Ishikawa (cell line): Measurements from ENCODE around the gene XRCC4.

Experiments
- CEBPB ChIP-seq: IDR thresholded peaks from 2 replicates; pipeline ENCODE4 v1.6.1; 2012
- CREB1 ChIP-seq: IDR thresholded peaks from 2 replicates; pipeline ENCODE4 v1.6.1; 2012; ENCODE audit warnings: low read depth
- EGR1 ChIP-seq: IDR thresholded peaks from 2 replicates; pipeline ENCODE4 v1.6.1; 2012
- EP300 ChIP-seq: IDR thresholded peaks from 2 replicates; pipeline ENCODE4 v1.6.1; 2012; ENCODE audit warnings: borderline replicate concordance
- FOXM1 ChIP-seq: IDR thresholded peaks from 2 replicates; pipeline ENCODE4 v1.6.1; 2012; ENCODE audit warnings: low read depth, borderline replicate concordance
- NFIC ChIP-seq: IDR thresholded peaks from 2 replicates; pipeline ENCODE4 v1.6.1; 2012
- RAD21 ChIP-seq: IDR thresholded peaks from 2 replicates; pipeline ENCODE4 v1.6.1; 2012; ENCODE audit warnings: low read depth
- TAF1 ChIP-seq: IDR thresholded peaks from 2 replicates; pipeline ENCODE4 v1.6.1; 2012; ENCODE audit warnings: low read depth, mild to moderate bottlenecking
- TCF12 ChIP-seq: IDR thresholded peaks from 2 replicates; pipeline ENCODE4 v1.6.1; 2012; ENCODE audit warnings: low read depth
- TEAD4 ChIP-seq: IDR thresholded peaks from 2 replicates; pipeline ENCODE4 v1.6.1; 2012
- YY1 ChIP-seq: IDR thresholded peaks from 2 replicates; pipeline ENCODE4 v1.6.1; 2012; ENCODE audit warnings: low read depth
- ZBTB7A ChIP-seq: IDR thresholded peaks from 2 replicates; pipeline ENCODE4 v1.6.1; 2012; ENCODE audit warnings: low read depth
- TF ChIP-seq, protein P1 (sequence below): IDR thresholded peaks from 2 replicates; pipeline ENCODE4 v1.6.1; 2012
- TF ChIP-seq, protein P2 (sequence below): IDR thresholded peaks from 2 replicates; pipeline ENCODE4 v1.6.1; 2012
- TF ChIP-seq, protein P3 (sequence below): IDR thresholded peaks from 2 replicates; pipeline ENCODE4 v1.6.1; 2012; ENCODE audit warnings: low read depth, mild to moderate bottlenecking

Gene XRCC4

DNA sequence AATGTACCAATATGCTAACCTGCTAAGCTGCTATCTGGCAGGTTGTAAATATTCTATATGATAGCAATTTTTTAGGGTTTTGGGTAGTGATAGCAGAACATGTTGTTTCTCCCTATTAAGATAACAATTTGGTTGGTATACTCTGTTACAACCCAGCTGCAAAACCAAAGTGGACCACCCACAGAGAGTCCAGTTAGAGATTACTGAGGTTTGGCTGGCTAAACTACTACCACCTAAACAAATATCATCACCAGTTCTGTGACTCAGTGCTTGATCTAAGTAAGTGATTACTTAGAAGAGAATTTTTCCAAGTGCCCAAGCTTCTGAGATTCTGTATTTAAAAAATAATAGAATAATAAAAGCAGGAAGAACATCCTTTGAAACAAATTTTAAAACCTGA, 72.3 kb downstream of the XRCC4 start:
- TF ChIP-seq EP300 (no peak), NFIC (no peak), YY1 (no peak), CREB1 (no peak), TEAD4 (no peak), CEBPB (no peak), TCF12 (no peak), EGR1 (no peak), TAF1 (no peak)
- TF ChIP-seq, protein P1, sequence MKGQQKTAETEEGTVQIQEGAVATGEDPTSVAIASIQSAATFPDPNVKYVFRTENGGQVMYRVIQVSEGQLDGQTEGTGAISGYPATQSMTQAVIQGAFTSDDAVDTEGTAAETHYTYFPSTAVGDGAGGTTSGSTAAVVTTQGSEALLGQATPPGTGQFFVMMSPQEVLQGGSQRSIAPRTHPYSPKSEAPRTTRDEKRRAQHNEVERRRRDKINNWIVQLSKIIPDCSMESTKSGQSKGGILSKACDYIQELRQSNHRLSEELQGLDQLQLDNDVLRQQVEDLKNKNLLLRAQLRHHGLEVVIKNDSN: no peak
- TF ChIP-seq, protein P2, sequence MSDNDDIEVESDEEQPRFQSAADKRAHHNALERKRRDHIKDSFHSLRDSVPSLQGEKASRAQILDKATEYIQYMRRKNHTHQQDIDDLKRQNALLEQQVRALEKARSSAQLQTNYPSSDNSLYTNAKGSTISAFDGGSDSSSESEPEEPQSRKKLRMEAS: no peak

DNA sequence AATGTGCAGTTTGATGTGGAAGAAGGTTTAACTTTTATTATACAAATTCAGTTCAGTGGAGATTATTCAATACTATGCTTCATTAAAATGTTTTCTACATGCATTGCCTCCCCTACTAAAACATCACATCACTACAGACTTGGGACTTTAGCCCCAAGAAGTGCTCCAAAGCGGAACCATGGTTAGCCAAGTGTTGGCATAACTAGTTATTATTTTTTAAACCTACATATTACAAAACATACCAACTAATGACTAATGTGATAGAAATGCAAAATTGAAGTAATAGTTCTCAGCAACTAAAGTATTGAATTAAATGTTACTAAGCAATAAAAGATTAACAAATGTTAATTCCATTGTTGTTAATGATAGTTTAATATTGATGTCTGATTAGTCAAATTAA, 74.5 kb downstream of the XRCC4 start:
- no peak for TF ChIP-seq EGR1
- TF ChIP-seq, protein P1: no peak
- no peak for TF ChIP-seq EP300
- TF ChIP-seq, protein P2: no peak
- TF ChIP-seq TCF12: no peak
- TF ChIP-seq ZBTB7A: no peak
- no peak for TF ChIP-seq FOXM1
- no peak for TF ChIP-seq TEAD4
- no peak for TF ChIP-seq CREB1
- no peak for TF ChIP-seq TAF1
- no peak for TF ChIP-seq NFIC
- TF ChIP-seq, protein P3, sequence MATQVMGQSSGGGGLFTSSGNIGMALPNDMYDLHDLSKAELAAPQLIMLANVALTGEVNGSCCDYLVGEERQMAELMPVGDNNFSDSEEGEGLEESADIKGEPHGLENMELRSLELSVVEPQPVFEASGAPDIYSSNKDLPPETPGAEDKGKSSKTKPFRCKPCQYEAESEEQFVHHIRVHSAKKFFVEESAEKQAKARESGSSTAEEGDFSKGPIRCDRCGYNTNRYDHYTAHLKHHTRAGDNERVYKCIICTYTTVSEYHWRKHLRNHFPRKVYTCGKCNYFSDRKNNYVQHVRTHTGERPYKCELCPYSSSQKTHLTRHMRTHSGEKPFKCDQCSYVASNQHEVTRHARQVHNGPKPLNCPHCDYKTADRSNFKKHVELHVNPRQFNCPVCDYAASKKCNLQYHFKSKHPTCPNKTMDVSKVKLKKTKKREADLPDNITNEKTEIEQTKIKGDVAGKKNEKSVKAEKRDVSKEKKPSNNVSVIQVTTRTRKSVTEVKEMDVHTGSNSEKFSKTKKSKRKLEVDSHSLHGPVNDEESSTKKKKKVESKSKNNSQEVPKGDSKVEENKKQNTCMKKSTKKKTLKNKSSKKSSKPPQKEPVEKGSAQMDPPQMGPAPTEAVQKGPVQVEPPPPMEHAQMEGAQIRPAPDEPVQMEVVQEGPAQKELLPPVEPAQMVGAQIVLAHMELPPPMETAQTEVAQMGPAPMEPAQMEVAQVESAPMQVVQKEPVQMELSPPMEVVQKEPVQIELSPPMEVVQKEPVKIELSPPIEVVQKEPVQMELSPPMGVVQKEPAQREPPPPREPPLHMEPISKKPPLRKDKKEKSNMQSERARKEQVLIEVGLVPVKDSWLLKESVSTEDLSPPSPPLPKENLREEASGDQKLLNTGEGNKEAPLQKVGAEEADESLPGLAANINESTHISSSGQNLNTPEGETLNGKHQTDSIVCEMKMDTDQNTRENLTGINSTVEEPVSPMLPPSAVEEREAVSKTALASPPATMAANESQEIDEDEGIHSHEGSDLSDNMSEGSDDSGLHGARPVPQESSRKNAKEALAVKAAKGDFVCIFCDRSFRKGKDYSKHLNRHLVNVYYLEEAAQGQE: no peak
- TF ChIP-seq CEBPB: no peak
- no peak for TF ChIP-seq RAD21
- no peak for TF ChIP-seq YY1

DNA sequence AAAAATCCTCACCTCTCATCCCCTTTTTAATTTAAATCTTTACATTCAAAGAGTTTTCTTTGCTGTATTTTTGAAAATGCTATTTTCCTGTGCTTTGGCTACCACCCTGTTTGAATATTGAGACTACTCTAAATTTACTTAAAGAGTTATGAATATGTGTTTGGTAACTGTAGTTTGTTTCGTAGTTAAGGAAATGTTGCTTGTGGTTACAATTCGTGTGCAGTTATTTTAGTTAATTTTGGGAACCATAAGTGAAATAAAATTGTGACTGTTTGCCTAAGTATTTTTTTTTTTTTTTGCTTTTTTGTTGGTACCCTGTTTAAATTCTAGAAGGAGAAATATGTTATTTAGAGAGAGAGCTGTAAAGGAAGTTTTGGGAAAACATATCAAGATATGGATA, 78.7 kb downstream of the XRCC4 start:
- TF ChIP-seq RAD21 (no peak), FOXM1 (no peak), YY1 (no peak), TCF12 (no peak)

DNA sequence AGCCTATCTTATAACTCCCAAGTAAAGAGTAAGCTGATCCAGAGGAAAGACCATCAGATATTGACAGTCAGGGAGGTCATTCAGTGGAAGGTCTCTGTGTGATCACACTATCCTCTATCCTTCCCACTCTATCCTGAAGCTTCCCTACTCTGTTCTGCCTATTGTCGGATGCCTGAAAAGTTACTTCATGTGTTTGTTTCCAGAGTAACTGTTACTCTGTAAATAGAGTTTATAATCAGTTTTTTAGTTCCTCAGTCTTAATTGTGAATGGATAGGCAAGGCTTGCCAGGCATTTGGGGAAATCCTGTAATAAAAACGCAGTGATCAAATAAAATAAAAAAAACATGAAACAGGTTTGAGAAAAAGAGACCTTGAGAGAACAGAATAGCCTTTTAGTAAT, 79.8 kb downstream of the XRCC4 start:
- TF ChIP-seq TAF1 (no peak), ZBTB7A (no peak), FOXM1 (no peak), RAD21 (no peak), TEAD4 (no peak), TCF12 (no peak), EP300 (no peak)
- TF ChIP-seq, protein P1: no peak
- TF ChIP-seq, protein P2: no peak

DNA sequence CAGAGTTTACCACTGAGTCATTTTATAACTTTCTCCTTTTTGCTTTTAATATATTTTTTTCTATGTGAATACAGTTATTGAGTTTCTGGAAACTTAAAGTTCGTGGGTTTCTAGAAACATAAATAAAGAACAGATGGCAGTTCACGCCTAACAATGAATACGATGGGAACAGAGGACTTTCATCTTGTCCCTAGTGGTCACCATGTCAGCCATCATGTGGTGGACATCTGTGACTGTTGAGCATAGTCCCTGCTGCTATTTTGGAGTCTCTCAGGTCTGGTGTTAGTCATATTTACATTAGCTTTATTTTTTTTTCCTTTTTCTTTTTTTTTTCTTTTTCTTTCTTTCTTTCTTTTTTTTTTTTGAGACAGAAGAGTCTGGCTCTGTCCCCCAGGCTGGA, 85.3 kb downstream of the XRCC4 start:
- no peak for TF ChIP-seq TEAD4
- no peak for TF ChIP-seq CEBPB
- no peak for TF ChIP-seq FOXM1
- TF ChIP-seq CREB1: no peak
- TF ChIP-seq ZBTB7A: no peak
- TF ChIP-seq, protein P1: no peak
- no peak for TF ChIP-seq EP300
- TF ChIP-seq TAF1: no peak
- TF ChIP-seq TCF12: no peak
- TF ChIP-seq RAD21: no peak
- no peak for TF ChIP-seq NFIC
- TF ChIP-seq, protein P2: no peak
- TF ChIP-seq, protein P3: no peak
- TF ChIP-seq YY1: no peak
- no peak for TF ChIP-seq EGR1
